SU-DHL-6 (cell line): ENCODE results near the gene NOX3.

Source experiments
- H2AFZ ChIP-seq: fragments of 200-600 bp; sonication (generic); 2 replicates; pipeline ENCODE4 v1.6.1; 2014; ENCODE audit warnings: low read depth, mild to moderate bottlenecking, moderate library complexity, mixed read lengths, antibody characterized with exemption, low read length; ENCODE audit not compliant: severe bottlenecking
- H3F3A ChIP-seq: fragments of 200-600 bp; shearing (Covaris generic); 2 replicates; pipeline ENCODE4 v1.6.0; 2016; ENCODE audit warnings: antibody characterized with exemption, mild to moderate bottlenecking; ENCODE audit not compliant: insufficient read depth
- H3K27ac ChIP-seq: fragments of 200-600 bp; sonication (generic); 2 replicates; pipeline ENCODE4 v1.5.1; 2016; ENCODE audit warnings: low read depth, mild to moderate bottlenecking, low read length, moderate library complexity, mixed read lengths
- H3K27me3 ChIP-seq: fragments of 200-600 bp; sonication (generic), shearing (Covaris generic); 2 replicates; pipeline ENCODE4 v1.6.0; 2014; ENCODE audit warnings: mild to moderate bottlenecking, low read length
- H3K36me3 ChIP-seq: fragments of 200-600 bp; sonication (generic); 2 replicates; pipeline ENCODE4 v1.6.1; 2014; ENCODE audit warnings: mild to moderate bottlenecking, low read length, mixed read lengths
- H3K4me2 ChIP-seq: fragments of 300-600, 200-600 bp; shearing (Covaris generic), sonication (generic); 2 replicates; pipeline ENCODE4 v1.6.0; 2014; ENCODE audit warnings: low read length, low read depth, mild to moderate bottlenecking; ENCODE audit not compliant: poor library complexity, severe bottlenecking
- H3K4me3 ChIP-seq: fragments of 200-600 bp; sonication (generic); 2 replicates; pipeline ENCODE4 v1.5.1; 2014; ENCODE audit warnings: antibody characterized with exemption, low read length, mild to moderate bottlenecking, mixed read lengths; ENCODE audit not compliant: insufficient read depth, poor library complexity, severe bottlenecking
- H3K79me2 ChIP-seq: fragments of 200-600 bp; sonication (generic); 2 replicates; pipeline ENCODE4 v1.6.1; 2014; ENCODE audit warnings: mild to moderate bottlenecking, low read length, moderate library complexity; ENCODE audit not compliant: insufficient read depth
- H3K9ac ChIP-seq: fragments of 200-600 bp; sonication (generic); 2 replicates; pipeline ENCODE4 v1.7.0; 2014; ENCODE audit warnings: mild to moderate bottlenecking, low read length
- H3K9me2 ChIP-seq: fragments of 200-600 bp; sonication (generic); replicated peaks from 2 replicates; pipeline ENCODE4 v1.6.1; 2014; ENCODE audit warnings: low read length; ENCODE audit not compliant: insufficient read depth
- H3K9me3 ChIP-seq: fragments of 200-600 bp; sonication (generic); 2 replicates; pipeline ENCODE4 v1.6.1; 2014; ENCODE audit warnings: low read length, mixed read lengths; ENCODE audit not compliant: insufficient read depth
- H4K20me1 ChIP-seq: fragments of 200-600 bp; sonication (generic); 2 replicates; pipeline ENCODE4 v1.6.1; 2014; ENCODE audit warnings: low read depth, mild to moderate bottlenecking, antibody characterized with exemption, low read length, moderate library complexity, mixed read lengths
- CTCF ChIP-seq: fragments of 200-600 bp; sonication (generic); IDR thresholded peaks from one replicate; pipeline ENCODE4 v1.5.1; 2017; ENCODE audit warnings: antibody characterized with exemption, mild to moderate bottlenecking, low read length, moderate library complexity; ENCODE audit not compliant: insufficient read depth, poor library complexity, severe bottlenecking
- EZH2phosphoT487 ChIP-seq: fragments of 200-600 bp; sonication (generic), shearing (Covaris generic); conservative IDR thresholded peaks from 2 replicates; pipeline ENCODE4 v1.6.1; 2018; ENCODE audit warnings: mild to moderate bottlenecking, antibody characterized with exemption, low read length, moderate library complexity, mixed read lengths

NOX3 gene

DNA sequence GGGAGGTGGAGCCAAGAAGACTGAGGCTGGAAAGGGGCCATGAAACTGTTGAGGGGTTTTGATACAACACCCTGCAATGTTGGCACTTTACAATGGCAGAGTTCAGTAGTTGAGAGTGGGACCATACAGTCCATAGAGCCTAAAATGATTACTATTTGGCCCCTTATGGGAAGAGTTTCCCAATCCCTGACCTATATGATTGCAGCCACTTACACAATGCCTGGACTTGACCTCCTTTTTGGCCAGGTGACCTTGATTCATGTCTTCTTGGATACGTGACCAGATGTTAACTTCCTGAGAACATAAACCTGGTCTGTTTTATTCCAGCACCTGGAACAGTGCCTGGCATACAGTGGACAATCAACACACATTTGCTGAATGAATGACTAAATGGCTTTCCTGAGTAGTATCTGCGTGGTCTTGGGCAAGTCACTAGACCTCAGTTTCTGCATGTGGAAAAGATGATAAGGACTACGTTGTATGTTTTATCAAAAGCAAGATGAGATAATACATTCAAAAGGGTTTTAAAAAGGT is 58.4 kb downstream of the NOX3 start:
- Histone ChIP-seq H3K9ac (no peak overlapping the region), H3K9me3 (no peaks in the 10 kb centered on the region), H3K9me2 (no peaks in the 10 kb centered on the region), H3K79me2 (no peaks in the 10 kb centered on the region), H3F3A (no peaks in the 10 kb centered on the region), H3K4me2 (no peak overlapping the region), H3K27ac (no peak overlapping the region), H2AFZ (no peak overlapping the region), H3K36me3 (no peaks in the 10 kb centered on the region), H3K4me3 (no peak overlapping the region), H4K20me1 (no peaks in the 10 kb centered on the region), H3K27me3 (no peaks in the 10 kb centered on the region)
- TF ChIP-seq CTCF (no peak), EZH2phosphoT487 (no peak)

- Histone ChIP-seq H3K9me2 (no peaks in the 10 kb centered on the region), H3K79me2 (no peaks in the 10 kb centered on the region), H3K4me2 (no peak overlapping the region), H3K4me3 (no peak overlapping the region), H3F3A (no peaks in the 10 kb centered on the region), H3K36me3 (no peaks in the 10 kb centered on the region), H3K9ac (no peak overlapping the region), H3K9me3 (no peaks in the 10 kb centered on the region), H3K27me3 (no peaks in the 10 kb centered on the region), H2AFZ (no peak overlapping the region), H3K27ac (no peak overlapping the region), H4K20me1 (no peaks in the 10 kb centered on the region)
- TF ChIP-seq CTCF, result no peak
- no peak for TF ChIP-seq EZH2phosphoT487
These were observed 59.0 kb downstream of the NOX3 start for GRCh38 chr6:155396605-155397004.

DNA sequence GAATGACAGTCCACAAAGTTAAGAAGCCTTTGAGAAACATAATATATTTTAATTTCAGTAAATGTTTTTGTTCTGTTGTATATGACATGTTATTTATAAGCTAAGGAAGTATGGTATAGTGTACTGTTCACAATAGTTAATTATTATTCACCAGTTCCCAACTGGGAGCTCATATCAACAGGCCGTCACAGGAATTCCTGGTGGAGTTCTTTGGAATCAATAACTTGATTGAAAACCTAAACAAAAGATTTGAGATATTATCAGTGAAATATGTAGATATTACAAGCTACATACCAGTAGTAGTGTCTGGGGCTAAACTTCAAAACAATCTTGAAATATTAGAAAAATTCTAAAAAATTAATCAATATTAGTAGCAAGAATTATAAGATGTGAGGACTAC is 60.3 kb downstream of the NOX3 start:
- H3K4me2 ChIP-seq, result no peak overlapping the region
- H3K9me3 ChIP-seq, result no peaks in the 10 kb centered on the region
- H3K79me2 ChIP-seq, result no peaks in the 10 kb centered on the region
- no peak overlapping the region for H3K4me3 ChIP-seq
- H3K9ac ChIP-seq, result no peak overlapping the region
- H3K9me2 ChIP-seq, result no peaks in the 10 kb centered on the region
- no peaks in the 10 kb centered on the region for H3F3A ChIP-seq
- no peaks in the 10 kb centered on the region for H3K36me3 ChIP-seq
- TF ChIP-seq CTCF (no peak), EZH2phosphoT487 (no peak)
- H3K27me3 ChIP-seq, result no peaks in the 10 kb centered on the region
- no peak overlapping the region for H3K27ac ChIP-seq
- H2AFZ ChIP-seq, result no peak overlapping the region
- no peaks in the 10 kb centered on the region for H4K20me1 ChIP-seq

- H3K4me2 ChIP-seq, result no peak overlapping the region
- no peaks in the 10 kb centered on the region for H4K20me1 ChIP-seq
- TF ChIP-seq CTCF, result no peak
- no peak for TF ChIP-seq EZH2phosphoT487
- H3K27me3 ChIP-seq, result no peaks in the 10 kb centered on the region
- H3K36me3 ChIP-seq, result no peaks in the 10 kb centered on the region
- H3K27ac ChIP-seq, result no peak overlapping the region
- no peak overlapping the region for H3K9ac ChIP-seq
- H3F3A ChIP-seq, result no peaks in the 10 kb centered on the region
- H3K9me2 ChIP-seq, result no peaks in the 10 kb centered on the region
- no peak overlapping the region for H2AFZ ChIP-seq
- no peak overlapping the region for H3K4me3 ChIP-seq
- no peaks in the 10 kb centered on the region for H3K79me2 ChIP-seq
- no peaks in the 10 kb centered on the region for H3K9me3 ChIP-seq
These were observed 66.5 kb downstream of the NOX3 start for GRCh38 chr6:155389130-155389529.
